ENCODE results near the gene CLPTM1L.
"Not testable (repeated sequence)": the region's sequence is repeated elsewhere in the genome, so short reads cannot be mapped to it uniquely, and the experiment has no call there.

Gene CLPTM1L

DNA sequence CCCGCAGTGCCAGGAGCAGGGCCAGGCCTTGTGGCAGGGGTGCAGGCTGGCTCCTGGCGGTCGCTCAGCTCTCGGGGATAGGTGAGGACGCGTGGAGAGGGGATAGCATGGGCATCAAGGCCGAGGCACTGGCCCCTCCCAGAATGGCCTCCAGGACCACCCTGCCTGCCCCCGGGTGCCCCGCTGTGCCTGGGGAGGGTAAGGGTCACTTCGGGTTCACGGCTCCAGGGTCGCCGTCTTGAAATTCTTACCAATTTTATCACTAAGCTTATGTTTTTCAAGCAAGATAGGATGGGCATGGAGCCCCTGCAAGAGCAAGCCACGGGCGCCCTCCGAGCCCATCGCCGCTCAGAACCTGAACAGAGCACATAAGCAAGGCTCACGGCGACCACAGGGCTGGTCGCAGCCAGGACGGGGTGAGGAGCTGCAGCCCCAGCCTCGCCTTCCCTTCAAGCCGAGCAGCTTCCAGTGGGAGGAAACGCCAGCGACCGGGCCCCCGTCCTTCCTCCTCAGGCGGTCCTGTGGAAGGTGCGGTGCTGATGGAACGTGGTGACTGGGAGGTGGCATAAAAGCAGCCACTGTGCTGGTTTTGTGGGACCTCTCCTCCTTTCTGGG lies 14.2 kb upstream of the CLPTM1L start:
- no peak for DNase-seq

DNA sequence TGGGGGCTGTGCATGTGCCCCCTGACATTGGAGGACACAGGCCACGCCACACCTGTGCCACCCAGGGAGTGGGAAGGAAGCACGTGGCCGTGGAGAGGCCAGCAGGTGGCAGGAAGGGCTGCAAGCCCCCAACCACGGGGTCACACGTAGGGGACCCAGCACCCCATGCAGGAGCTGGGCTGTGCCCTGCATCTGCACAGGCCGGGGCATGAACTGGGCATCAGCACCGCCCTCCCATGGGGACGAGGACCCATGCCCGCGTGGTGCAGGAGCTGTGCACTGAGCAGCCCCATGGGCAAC lies 13.8 kb upstream of the CLPTM1L start:
- no peak for DNase-seq

DNA sequence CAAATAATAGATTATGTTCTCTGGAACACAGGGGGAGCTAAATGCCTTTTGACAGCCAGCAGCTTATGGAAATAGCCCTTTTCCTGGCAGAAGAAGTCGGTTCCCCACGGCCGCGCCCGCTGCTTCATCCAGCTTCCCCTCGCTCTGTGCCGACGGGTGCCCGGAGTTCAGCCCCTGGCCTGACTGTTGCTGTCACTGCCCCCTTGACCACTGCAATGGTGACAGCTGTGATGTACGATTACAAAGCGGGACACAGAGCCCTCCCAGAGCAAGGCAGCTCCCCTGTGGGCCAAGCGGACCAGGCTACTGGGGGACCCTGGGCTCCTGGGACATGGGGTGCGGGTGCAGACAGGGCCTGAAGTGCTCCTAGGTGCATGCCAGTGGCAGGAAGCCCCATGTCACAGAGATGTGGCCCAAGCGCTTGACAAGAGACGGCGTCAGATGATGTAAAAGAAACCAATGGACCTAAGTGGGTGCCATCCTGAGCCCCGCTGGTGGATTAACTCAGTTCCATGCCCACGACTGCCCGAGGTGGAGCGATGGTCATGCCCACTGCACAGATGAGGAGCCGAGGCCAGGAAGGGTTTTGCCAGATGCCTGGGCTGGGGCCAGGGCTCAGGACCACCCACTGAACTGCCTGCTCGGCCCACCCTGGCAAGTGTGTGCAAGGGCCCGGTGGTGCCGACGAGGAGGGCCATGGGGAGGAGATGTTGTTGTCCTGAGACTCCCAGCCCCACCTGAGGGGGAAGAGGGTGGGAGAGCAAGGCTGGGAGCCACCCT lies 13.2 kb upstream of the CLPTM1L start:
- DNase-seq = no peak

DNA sequence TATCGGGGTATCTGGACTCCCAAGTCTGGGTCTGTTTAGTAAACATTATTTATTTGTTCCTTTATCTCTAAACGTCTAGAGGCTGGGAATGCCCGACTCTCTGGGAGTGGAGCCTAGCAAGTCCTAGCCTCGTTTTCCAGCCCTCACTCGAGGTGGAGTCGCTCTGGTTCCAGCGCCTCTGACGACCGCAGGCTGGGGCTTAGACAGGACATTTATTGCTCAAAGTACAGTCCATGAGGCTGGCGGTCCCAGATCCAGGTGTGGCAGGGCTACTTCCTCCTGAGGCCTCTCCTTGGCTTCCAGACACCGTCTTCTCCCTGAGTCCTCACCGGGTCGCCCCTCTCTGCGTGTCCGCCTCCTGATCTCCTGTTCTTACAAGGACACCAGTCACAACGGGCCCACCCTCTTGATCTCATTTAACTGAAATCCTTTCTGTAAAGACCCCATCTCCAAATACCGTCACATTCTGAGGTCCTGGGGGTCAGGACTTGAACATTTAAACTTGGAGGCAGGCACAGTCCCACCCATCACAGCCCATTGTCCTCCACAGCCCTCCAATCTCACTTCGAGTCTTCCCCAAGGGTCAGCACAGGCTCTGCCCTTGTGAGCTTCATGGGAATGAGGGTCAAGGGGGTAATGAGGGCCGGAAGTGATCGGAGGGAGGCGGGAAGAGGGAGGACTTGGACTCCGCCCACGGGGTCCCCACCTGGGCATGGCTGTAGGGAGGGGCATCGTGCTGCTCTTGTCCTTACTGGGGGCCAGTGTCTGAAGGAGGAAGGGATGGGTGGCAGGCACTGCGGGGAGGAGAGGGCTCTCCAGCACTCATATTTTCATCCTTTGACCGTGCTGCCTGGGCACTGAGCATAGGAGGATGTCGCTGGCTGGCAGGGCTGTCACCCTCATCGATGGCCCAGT lies 12.2 kb upstream of the CLPTM1L start:
- DNase-seq = no peak

DNA sequence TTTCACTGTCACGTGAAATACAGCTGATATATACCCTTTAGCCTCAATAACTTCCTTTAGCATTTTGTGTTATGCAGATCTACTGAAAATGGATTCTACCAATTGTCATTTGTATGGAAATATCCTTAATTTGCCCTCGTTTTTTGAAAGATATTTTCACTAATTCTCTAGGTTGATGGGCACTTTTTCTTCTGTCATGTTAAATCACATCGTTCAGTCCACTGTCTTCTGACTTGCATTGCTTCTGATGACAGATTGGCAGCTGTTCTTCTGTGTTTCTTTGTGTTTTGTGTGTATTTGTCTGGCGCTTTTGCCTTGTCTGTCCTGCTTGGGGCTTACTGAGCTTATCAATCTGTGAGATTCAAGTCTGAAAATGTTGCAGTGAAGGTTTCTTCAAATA lies 9.7 kb upstream of the CLPTM1L start:
- DNase-seq = no peak

DNA sequence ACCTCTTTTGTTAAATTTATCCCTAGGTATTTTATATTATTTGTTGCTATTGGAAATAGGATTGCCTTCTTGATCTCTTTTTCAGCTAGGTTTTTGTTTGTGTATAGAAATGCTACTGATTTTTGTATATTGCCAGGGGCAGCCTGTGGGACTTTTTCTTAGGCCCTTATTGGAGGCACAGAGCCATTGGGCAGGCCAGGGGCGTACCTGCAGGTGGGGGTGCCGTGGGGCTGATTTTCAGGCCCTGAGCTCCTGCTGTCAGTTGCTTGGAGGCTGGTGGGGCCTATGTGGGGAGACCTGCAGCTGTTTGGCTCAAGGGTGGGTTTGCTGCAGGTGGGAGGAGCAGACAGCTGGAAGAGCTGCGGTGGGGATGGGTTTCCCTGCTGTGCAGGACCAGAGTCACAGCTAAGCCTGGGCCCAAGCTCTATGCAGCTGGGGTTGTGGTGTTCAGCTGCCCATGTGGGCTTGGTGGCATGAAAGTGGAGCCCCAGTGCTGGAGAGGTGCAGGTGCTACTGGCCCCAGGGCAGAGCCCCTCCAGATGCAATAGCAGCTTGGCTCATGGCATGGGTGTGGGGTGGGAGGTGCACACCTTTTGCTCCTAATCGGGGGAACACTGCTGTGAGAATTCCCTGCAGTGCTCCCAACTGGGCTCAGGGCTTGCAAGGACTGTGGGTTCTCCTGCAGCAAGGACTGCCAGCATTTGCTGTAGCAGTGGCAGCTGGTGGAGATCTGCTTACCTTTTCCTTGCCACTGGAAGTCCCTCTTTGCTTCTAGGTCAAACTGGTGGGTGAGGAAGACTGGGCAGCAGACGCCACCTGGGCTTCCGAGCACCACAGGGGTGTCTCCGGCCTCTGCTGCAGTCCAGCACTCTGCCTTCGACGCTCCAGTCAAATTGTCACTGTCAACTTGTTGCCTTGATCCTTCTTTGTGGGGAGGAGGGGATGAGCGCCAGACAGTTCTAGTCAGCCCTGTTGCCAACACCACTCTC lies 7.6 kb upstream of the CLPTM1L start:
- no peak for DNase-seq

DNA sequence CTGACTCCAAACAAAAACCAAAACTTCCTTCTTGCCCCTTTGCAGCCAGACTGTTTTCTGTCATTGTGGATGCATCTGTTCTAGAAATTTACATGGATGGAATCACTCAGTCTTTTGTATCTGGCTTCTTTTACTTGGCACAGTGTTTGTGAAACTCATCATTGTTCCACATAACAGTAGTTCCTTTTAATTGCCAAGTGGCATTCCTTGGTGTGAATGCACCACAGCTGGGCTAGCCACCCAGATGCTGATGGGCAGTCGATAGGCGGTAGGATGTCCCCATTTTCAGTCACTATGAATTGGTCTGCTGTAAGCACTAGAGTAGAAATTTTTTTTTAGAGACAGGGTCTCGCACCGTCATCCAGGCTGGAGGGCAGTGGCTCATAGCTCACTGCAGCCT lies 6.3 kb upstream of the CLPTM1L start:
- DNase-seq = no peak

DNA sequence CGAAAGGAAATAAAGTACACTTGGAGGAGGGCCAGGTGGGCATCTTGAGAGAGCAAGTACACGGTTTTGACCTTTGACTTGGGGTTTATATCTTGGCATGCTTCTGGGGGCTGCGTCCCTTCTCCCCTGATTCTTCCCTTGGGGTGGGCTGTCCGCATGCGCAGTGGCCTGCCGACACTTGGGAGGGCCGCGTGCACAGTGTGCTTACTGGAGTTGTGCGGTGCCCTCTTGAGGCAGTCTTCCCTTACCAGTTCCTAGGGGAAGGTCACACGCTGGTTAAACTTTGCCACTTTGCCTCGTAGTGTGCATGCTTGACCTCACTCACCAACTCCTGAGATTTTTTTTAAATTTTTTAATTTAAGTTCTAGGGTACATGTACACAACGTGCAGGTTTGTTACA lies 4.3 kb upstream of the CLPTM1L start:
- no peak for DNase-seq

DNA sequence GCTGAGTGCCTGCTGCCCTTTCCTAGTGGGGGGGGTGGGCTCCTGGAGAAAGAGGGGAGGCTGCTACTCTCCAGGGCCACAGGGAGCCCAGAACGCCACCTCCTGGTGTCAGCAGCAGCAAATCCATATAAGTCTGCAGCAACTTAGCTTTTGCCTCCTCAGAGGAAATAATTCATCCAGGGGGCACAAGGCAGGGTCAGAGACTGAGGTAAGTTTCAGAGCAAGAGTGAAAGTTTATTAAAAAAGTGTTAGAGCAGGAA lies 4.0 kb upstream of the CLPTM1L start:
- no peak for DNase-seq

DNA sequence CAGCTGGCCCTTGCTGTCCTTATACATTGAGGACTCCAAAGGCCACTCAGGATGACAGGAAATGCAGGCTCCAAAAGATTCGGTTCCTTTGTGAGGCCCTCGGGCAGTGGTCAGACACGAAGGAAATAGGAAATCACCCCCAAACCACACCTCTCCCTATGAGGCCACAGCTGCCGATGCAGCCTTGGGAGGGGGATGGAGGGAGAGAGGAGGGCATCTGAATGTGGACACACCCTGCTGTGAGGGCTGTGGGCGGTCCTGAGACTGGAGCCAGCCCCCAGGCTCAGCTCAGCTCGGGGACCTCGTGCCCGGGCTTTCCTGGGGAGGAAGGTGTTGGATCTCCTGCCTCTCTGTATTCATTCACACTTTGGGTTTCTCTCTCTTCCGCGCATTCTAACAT lies 2.7 kb upstream of the CLPTM1L start:
- no peak for DNase-seq

DNA sequence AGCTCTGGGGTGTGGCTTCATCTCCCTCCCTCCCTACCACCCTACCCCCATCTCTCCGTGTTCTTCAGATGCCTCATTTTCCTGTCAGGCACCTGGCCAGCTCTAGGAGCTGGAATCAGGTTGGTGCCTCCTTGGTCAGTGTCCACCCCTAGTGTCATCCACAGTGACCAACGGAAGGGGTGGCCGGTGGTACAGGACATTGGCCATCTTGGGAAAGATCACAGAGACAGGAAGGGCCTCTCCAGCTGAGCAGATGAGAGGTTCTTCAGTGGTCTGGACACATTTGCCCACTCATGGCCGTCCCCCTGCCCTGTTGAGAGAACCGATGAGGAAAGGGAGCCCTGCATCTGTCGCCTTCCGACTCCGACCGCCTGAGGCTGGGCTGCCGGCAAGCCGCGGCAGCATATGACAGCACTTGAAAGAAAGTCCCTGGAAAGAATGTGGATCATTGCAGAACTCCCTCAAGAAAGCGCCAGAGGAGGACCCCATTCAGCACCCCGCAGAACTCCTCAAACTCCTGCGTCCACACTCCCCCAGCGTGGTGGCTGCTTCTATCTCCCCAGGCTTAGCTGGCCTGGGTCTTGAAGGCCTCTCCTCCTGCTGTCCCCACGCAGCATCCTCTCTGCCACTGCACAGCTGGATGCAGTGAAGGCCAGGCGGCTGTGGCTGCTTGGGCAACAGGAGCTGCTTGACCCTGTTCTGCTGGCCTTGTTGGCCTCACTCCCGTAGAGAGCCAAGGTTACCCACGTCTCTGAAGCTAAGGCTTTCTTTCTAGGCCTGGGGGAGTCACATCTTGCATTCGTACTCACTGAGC lies 1.9 kb upstream of the CLPTM1L start:
- no peak for DNase-seq

DNA sequence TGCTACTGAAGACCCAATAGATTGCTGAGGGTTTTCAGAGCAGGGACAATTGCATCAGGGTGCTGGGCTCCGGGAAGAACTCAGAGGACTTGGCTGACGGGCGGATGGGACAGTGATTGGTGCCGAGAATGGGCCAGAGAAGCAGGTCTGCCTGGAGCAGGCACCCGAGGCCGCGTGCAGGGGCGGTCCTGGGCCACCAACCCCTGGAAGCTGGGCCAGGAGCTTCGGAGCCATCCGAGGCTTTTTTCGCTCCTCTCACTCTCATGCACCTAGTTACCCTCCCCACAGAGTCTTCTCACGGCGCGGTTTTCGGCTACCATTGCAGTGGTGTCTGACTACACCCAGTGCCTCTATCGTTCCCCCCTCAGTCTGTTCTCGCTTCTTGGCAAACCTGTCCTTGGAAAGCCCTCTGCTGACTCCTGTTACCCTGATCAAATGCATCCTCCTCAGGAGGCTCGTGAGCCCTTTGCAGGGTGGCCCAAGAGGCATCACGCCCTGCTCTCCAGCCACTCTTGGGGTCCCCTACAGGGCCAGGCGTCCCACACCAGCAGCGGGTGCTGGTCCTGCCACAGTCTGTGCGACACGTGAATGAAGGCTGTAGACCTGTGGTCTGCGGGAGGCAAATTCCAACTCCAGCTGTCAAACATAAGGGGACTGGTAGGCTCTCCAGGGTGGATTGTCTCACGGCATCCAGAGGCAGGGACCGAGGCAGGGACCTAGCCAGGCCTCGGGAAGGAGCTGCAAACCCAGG lies 1.2 kb upstream of the CLPTM1L start:
- no peak for DNase-seq

DNA sequence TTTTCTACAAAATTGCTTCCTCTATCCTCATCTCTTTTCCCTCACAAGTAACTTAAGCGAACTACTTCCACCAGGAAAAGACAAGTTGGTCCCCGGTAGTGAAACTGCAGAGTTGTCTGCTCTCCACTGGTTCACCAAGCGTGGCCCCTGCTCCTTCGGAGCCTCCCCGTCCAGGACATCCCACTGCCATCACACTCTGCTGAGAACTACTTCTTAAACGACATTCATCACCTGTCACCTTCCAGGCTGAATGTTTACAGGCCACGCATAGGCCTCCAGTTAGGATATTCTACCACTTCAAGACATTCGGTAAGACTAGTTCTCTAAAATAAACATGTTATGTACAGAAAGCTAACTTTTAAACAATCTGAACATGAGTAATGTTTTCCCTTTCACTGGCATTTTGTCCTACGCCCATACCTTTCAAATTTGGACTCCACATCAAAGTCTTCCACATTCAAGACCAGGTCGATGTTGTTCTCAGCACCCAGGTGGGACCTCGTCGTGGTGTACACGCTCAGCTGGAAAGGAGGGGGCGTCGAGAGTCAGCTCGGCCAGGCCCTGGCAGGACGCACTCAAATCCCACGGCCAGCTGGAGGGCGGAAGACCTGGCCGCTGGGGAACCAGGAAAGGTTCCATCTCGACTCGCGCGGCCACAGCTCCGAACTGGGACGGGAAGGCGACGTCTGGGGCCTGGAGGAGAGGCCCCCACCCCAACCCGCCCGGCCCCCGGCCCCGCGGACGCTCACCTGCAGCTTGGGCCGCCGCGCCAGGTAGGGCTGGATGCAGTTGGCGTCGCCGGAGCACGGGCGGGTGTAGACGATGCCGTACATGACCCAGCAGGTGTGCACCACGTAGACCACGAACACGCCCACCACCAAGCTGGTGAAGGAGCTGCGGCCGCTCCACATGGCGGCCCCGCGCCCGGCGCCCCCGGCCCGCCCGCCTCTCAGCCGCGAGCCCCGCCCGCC lies 683 bp downstream of the CLPTM1L start:
- DNase-seq = no peak

DNA sequence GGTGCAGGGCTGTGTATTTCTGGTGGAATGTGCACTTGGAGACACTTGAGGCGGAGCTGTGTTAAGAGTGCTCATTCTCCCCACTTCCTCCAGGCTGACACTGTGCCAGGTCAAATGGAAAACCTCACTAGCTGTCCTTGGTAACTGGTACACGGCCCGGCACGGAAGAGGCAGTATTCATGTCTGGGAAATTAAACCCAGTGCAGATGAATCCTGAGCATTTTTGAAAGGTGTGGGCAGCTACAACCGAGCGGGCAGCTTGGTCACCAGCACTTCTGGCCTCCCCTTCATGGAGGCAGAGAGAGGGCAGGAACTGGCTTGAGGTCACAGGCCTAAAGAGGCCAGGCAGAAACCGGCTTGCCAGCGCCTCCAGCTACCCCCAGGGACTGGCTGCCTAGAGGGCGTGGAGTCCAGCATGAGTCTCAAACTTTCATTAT lies 1.6 kb downstream of the CLPTM1L start:
- no peak for DNase-seq

DNA sequence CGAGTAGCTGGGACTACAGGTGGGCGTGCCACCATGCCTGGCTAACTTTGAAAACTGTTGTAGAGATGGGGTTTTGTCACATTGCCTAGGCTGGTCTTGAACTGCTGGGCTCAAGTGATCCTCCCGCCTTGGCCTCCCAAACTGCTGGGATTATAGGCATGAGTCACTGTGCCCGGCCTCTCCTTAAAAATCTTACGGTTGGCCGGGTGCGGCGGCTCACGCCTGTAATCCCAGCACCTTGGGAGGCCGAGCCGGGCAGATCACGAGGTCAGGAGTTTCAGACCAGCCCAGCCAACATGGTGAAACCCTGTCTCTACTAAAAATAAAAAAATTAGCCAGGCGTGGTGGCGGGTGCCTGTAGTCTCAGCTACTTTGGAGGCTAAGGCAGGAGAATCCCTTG lies 2.2 kb downstream of the CLPTM1L start:
- DNase-seq = not testable (repeated sequence)

DNA sequence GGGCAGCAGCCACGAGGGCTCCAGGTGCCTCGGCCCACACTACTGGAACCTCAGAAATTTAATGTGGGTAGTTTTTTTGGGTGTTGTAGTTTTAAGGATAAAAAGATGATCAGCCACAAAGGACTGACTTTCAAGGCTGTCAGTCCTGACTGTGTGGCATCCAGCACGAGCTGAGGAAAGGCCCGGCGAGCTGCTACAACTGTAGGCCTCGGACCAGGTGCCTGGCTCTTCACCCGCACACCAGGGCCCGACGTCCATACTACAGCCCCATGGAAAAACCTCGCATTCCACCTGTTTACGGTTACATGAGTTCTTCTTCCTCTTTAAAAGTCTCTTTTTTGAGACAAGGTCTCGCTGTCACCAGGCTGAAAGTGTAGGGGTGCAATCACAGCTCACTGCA lies 2.6 kb downstream of the CLPTM1L start:
- DNase-seq = no peak

DNA sequence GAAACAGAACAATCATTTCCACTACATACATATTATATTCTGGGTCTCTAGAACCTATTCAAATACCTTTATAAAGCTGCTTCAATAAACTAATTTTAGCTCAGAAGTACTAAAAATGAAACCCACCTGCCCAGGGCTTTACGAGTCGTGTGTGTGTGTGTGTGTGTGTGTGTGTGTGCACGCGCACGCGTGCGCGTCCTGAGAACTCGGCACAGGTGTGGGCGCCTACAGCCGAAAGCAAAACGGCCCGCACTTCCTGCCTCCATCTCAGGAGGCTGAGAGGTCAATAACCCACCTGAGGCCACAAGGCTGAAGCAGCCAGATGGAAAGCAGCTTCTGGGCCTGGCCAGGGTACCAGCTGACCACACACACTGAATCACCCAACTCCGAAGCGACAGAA lies 3.0 kb downstream of the CLPTM1L start:
- no peak for DNase-seq

DNA sequence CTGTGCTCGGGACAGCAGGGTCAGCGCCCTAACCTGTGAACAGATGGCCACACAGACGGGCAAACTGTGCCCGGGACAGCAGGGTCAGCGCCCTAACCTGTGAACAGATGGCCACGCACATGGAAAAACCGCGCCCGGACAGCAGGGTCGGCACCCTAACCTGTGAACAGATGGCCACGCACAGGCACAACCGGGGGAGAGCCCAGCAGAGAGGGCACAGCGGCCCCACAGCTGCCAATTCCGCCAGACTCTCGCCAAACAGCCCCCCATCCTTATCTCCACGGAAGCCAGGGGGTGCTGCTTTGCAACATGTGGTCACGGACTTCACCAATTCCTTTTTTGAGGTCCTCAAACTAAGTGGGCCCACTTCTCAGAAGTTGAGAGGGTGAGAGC lies 5.1 kb downstream of the CLPTM1L start:
- DNase-seq = not testable (repeated sequence)

DNA sequence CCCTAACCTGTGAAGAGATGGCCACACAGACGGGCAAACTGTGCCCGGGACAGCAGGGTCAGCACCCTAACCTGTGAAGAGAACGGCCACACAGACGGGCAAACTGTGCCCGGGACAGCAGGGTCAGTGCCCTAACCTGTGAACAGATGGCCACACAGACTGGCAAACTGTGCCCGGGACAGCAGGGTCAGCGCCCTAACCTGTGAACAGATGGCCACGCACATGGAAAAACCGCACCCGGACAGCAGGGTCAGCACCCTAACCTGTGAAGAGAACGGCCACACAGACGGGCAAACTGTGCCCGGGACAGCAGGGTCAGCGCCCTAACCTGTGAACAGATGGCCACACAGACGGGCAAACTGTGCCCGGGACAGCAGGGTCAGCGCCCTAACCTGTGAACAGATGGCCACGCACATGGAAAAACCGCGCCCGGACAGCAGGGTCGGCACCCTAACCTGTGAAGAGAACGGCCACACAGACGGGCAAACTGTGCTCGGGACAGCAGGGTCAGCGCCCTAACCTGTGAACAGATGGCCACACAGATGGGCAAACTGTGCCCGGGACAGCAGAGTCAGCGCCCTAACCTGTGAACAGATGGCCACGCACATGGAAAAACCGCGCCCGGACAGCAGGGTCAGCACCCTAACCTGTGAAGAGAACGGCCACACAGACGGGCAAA lies 5.6 kb downstream of the CLPTM1L start:
- DNase-seq = not testable (repeated sequence)

All from NCI-H1436 (cell line).